ENCODE results near the gene PTPRM. TPM values are rescaled to one million over a fixed set of nuclear protein-coding genes. Genes with fewer than 3 reads are reported as not detected.

The PTPRM gene
- total RNA-seq, 1 donor from 2014 or later: 257 TPM

GRCh38 chr18:8428951-8429350 is 861.8 kb downstream of the PTPRM start:
- H3K27ac ChIP-seq: no peak overlapping the region
- intact Hi-C loops (cut with DNase I): no loop called here
- H3K27me3 ChIP-seq: no peaks in the 10 kb centered on the region
- H3K36me3 ChIP-seq: no peaks in the 10 kb centered on the region
- H3K4me1 ChIP-seq: no peaks in the 10 kb centered on the region
- TF ChIP-seq CTCF (IDR thresholded peaks at IDR 0.05): no peak
- DNase-seq (ENCODE audit: low spot score in 2 of 2): no peak
- H3K4me3 ChIP-seq: no peak overlapping the region
- H3K9me3 ChIP-seq: no peaks in the 10 kb centered on the region

DNA sequence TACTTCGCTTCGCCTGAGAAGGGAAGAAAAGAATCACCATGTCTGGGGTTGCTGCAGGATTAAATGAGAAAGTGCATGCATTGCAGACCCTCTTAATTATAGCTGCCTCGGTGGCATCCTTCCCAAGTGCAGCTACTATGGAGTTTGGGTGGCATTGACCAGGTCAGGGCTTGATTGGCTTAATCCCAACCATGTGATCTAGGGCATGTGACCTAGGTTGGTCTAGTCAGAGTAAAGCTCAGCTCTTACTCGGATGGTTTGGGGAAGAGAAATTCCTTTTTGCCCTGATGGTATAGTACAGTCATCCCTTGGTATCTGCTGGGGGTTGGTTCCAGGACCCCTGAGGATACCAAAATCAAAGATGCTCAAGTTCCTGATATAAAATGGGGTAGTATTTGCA is 863.9 kb downstream of the PTPRM start:
- Histone ChIP-seq H3K36me3 (no peaks in the 10 kb centered on the region), H3K9me3 (no peaks in the 10 kb centered on the region), H3K27me3 (no peaks in the 10 kb centered on the region), H3K4me1 (no peaks in the 10 kb centered on the region), H3K4me3 (no peak overlapping the region), H3K27ac (no peak overlapping the region)
- intact Hi-C loops (cut with DNase I): no loop called here
- no peak for DNase-seq (ENCODE audit: low spot score in 2 of 2)
- TF ChIP-seq CTCF (IDR thresholded peaks at IDR 0.05): no peak

- H3K36me3 ChIP-seq: no peaks in the 10 kb centered on the region
- H3K4me1 ChIP-seq: no peaks in the 10 kb centered on the region
- no peak for DNase-seq (ENCODE audit: low spot score in 2 of 2)
- intact Hi-C loops (cut with DNase I): no loop called here
- no peaks in the 10 kb centered on the region for H3K9me3 ChIP-seq
- no peaks in the 10 kb centered on the region for H3K27me3 ChIP-seq
- H3K27ac ChIP-seq: no peak overlapping the region
- TF ChIP-seq CTCF (IDR thresholded peaks at IDR 0.05): no peak
- H3K4me3 ChIP-seq: no peak overlapping the region
Observed at GRCh38 chr18:8433323-8433722, 866.2 kb downstream of the PTPRM start.

DNA sequence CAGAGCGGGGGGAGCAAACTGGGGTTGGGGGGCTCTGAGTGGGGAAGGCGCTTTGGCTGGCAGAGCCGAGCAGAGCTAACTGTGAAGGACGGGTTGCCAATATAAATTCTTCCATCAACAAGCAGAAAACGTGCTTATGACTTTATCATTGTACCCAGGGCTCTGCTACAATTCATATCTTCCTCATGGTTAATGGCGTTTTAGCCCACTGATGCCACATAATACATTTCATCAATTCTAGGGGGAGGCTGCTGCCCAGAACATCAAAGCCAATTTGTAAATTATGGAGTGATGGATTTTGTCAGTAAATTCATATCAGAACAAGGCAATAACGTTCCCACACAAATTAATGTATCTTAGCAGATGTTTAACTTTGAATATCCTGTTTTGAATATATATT is 866.7 kb downstream of the PTPRM start:
- no peaks in the 10 kb centered on the region for H3K4me1 ChIP-seq
- no peak overlapping the region for H3K27ac ChIP-seq
- H3K9me3 ChIP-seq: no peaks in the 10 kb centered on the region
- H3K27me3 ChIP-seq: no peaks in the 10 kb centered on the region
- H3K4me3 ChIP-seq: no peak overlapping the region
- no peaks in the 10 kb centered on the region for H3K36me3 ChIP-seq
- no peak for TF ChIP-seq CTCF (IDR thresholded peaks at IDR 0.05)
- no peak for DNase-seq (ENCODE audit: low spot score in 2 of 2)
- intact Hi-C loops (cut with DNase I): no loop called here

GRCh38 chr18:8435376-8435775 is 868.3 kb downstream of the PTPRM start:
- no peaks in the 10 kb centered on the region for H3K36me3 ChIP-seq
- TF ChIP-seq CTCF (IDR thresholded peaks at IDR 0.05): no peak
- intact Hi-C loops (cut with DNase I): no loop called here

GRCh38 chr18:8439055-8439454 is 871.9 kb downstream of the PTPRM start:
- no peaks in the 10 kb centered on the region for H3K4me1 ChIP-seq
- no peak overlapping the region for H3K4me3 ChIP-seq
- no peaks in the 10 kb centered on the region for H3K36me3 ChIP-seq
- no peak overlapping the region for H3K27ac ChIP-seq
- H3K27me3 ChIP-seq: no peaks in the 10 kb centered on the region
- intact Hi-C loops (cut with DNase I): no loop called here
- peaks cover 4 to 5% of the 10 kb centered on the region in 2 donors for H3K9me3 ChIP-seq
- no peak for DNase-seq (ENCODE audit: low spot score in 2 of 2)
- TF ChIP-seq CTCF (IDR thresholded peaks at IDR 0.05): no peak

More at GRCh38 chr18:8435376-8435775, 868.3 kb downstream of the PTPRM start:
- H3K4me3 ChIP-seq: no peak overlapping the region
- H3K27ac ChIP-seq: no peak overlapping the region
- H3K9me3 ChIP-seq: peaks cover 4 to 5% of the 10 kb centered on the region in 2 donors
- no peak for DNase-seq (ENCODE audit: low spot score in 2 of 2)
- no peaks in the 10 kb centered on the region for H3K4me1 ChIP-seq
- no peaks in the 10 kb centered on the region for H3K27me3 ChIP-seq

Data from ascending aorta (tissue), 2 donors.